Lower lobe of right lung (tissue), 2 donors: Measurements from ENCODE around the gene RPS6KB2. TPM values are rescaled to one million over a fixed set of nuclear protein-coding genes. Genes with fewer than 3 reads are reported as not detected.

Source experiments
- ATAC-seq, 2 donors: fragments of 200-7000 bp; cut with Tn5 transposase; one replicate each; pipeline ENCODE4 v1.9.1; 2020 to 2022; ENCODE audit warnings: mild to moderate bottlenecking in 2 of 2, moderate library complexity in 2 of 2
- DNase-seq: peaks from one replicate; pipeline ENCODE4 v3.0.0-alpha.2; 2020
- H3K27ac ChIP-seq: fragments of 200-600 bp; one replicate; pipeline ENCODE4 v1.8.0; 2022
- H3K27me3 ChIP-seq: fragments of 200-600 bp; one replicate; pipeline ENCODE4 v1.8.0; 2022; ENCODE audit warnings: low read depth
- H3K36me3 ChIP-seq: fragments of 200-600 bp; one replicate; pipeline ENCODE4 v1.8.0; 2022; ENCODE audit warnings: mild to moderate bottlenecking
- H3K4me1 ChIP-seq: fragments of 200-600 bp; one replicate; pipeline ENCODE4 v1.8.0; 2022
- H3K4me3 ChIP-seq: fragments of 200-600 bp; one replicate; pipeline ENCODE4 v1.8.0; 2022; ENCODE audit warnings: mild to moderate bottlenecking
- H3K9me3 ChIP-seq: fragments of 200-600 bp; one replicate; pipeline ENCODE4 v1.8.0; 2022
- intact Hi-C: fragments of 100-400 bp; cut with DNase I; formaldehyde crosslinking; loops from one replicate; pipeline ENCODE4 v1.11.0; 2022
- total RNA-seq: library from RNA; stranded (reverse); fragmentation: NEBNext Ultra II Directional; extraction: Animal tissue kit (Norgen Biotek cat#: 25700); gene quantifications from one replicate; pipeline ENCODE4 v1.2.1, GENCODE V29; 2021
- TF ChIP-seq, protein P1 (sequence below): fragments of 200-600 bp; IDR thresholded peaks from one replicate; pipeline ENCODE4 v1.8.0; 2022; ENCODE audit warnings: antibody characterized with exemption, mild to moderate bottlenecking
- donor health status: DM: no; HTN: yes; CAD: no; lungs with severe emphysema.

RPS6KB2 gene
- total RNA-seq, 1 donor from 2014 or later, result 42.1 TPM

DNA sequence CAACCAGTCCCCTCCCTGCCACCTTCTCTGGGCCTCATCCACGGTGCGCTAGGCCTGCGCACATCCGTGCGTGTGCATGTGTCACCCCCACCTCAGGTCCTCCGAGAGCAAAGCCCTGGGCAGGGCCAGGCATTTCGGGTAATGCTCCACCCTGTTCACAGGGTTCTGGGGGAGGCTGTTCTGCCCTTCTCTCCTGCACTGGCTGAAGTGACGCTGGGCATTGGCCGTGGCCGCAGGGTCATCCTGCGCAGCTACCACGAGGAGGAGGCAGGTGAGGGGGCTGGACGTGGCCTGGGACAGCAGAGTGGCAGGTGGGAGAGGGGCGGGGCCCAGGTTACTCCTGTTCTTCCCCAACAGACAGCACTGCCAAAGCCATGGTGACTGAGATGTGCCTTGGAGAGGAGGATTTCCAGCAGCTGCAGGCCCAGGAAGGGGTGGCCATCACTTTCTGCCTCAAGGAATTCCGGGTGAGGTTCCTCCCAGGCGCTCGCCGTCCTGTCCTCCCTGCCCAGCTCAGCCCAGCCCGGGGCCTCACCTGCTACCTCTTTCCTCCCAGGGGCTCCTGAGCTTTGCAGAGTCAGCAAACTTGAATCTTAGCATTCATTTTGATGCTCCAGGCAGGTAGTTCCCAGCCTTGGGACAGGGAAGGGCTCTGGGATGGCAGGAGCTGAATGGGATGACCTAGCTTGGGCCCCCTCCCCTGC lies 32.6 kb upstream of the RPS6KB2 start:
- Histone ChIP-seq H3K4me3 (no peak overlapping the region), H3K9me3 (no peaks in the 10 kb centered on the region), H3K27ac (no peak overlapping the region), H3K36me3 (peaks cover 55% of the 10 kb centered on the region), H3K27me3 (no peaks in the 10 kb centered on the region), H3K4me1 (peaks cover 40% of the 10 kb centered on the region)
- ATAC-seq, result no peak
- intact Hi-C loops, result no loop called here
- no peak for DNase-seq
- TF ChIP-seq, protein P1, sequence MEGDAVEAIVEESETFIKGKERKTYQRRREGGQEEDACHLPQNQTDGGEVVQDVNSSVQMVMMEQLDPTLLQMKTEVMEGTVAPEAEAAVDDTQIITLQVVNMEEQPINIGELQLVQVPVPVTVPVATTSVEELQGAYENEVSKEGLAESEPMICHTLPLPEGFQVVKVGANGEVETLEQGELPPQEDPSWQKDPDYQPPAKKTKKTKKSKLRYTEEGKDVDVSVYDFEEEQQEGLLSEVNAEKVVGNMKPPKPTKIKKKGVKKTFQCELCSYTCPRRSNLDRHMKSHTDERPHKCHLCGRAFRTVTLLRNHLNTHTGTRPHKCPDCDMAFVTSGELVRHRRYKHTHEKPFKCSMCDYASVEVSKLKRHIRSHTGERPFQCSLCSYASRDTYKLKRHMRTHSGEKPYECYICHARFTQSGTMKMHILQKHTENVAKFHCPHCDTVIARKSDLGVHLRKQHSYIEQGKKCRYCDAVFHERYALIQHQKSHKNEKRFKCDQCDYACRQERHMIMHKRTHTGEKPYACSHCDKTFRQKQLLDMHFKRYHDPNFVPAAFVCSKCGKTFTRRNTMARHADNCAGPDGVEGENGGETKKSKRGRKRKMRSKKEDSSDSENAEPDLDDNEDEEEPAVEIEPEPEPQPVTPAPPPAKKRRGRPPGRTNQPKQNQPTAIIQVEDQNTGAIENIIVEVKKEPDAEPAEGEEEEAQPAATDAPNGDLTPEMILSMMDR, result no peak

DNA sequence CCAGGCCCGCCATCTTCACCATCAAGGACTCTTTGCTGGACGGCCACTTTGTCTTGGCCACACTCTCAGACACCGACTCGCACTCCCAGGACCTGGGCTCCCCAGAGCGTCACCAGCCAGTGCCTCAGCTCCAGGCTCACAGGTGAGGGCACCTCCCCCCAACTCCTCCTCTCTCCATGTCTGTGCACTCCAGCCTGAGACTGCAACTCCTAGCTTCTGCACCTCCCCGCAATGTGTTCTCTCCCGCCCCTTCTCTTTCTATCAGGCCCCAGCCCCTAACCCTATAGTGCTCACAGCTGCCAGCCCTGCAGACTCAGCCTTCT lies 32.1 kb upstream of the RPS6KB2 start:
- DNase-seq (no peak), ATAC-seq (no peak)
- H3K9me3 ChIP-seq, result no peaks in the 10 kb centered on the region
- H3K36me3 ChIP-seq, result peaks cover 55% of the 10 kb centered on the region
- intact Hi-C loops, result no loop called here
- H3K27me3 ChIP-seq, result no peaks in the 10 kb centered on the region
- TF ChIP-seq, protein P1, result no peak
- H3K27ac ChIP-seq, result no peak overlapping the region
- no peak overlapping the region for H3K4me3 ChIP-seq
- peaks cover 39% of the 10 kb centered on the region for H3K4me1 ChIP-seq

DNA sequence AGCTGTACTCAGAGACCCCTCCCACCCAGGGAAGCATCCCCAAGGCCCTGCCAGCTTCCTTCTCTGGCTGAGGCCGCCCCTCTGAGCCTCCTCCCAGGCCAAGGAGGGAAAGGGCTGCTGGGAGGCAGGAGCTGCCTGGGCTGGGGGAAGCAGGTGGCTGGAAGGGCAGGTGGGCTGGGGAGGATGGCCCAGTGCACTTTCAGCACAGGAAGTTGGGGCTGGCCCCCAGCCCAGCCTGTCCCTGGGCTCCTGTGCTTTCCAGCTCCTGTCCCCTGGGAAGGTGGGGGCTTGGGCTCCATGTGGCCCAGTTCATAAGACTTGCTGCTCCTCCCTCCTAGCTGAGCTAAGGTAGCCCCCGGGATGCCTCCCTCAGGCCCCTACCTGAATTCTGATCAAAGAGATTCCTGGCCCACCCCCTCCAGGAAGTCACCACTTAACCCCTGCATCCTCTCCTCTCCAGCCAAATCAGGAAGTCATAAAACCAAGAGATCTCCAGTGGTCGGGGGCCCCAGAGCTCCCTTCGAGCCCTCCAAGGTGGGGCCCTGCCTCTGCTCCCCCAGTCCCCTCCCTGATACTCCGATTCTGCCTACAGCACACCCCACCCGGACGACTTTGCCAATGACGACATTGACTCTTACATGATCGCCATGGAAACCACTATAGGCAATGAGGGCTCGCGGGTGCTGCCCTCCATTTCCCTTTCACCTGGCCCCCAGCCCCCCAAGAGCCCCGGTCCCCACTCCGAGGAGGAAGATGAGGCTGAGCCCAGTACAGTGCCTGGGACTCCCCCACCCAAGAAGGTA lies 31.5 kb upstream of the RPS6KB2 start:
- H3K27me3 ChIP-seq, result no peaks in the 10 kb centered on the region
- H3K4me3 ChIP-seq, result no peak overlapping the region
- H3K4me1 ChIP-seq, result peaks cover 38% of the 10 kb centered on the region
- H3K27ac ChIP-seq, result no peak overlapping the region
- DNase-seq (no peak), ATAC-seq (no peak)
- intact Hi-C loops, result no loop called here
- no peaks in the 10 kb centered on the region for H3K9me3 ChIP-seq
- TF ChIP-seq, protein P1, result no peak
- peaks cover 55% of the 10 kb centered on the region for H3K36me3 ChIP-seq

DNA sequence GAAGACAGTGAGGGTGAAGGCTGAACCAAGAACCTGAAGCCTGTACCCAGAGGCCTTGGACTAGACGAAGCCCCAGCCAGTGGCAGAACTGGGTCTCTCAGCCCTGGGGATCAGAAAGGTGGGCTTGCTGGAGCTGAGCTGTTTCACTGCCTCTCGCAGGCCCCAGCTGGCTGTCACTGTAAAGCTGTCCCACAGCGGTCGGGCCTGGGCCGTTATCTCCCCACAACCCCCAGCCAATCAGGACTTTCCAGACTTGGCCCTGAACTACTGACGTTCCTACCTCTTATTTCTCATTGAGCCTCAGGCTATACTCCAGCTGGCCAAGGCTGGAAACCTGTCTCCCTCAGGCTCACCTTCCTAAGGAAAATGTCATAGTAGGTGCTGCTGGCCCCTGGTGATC lies 30.8 kb upstream of the RPS6KB2 start:
- H3K9me3 ChIP-seq, result no peaks in the 10 kb centered on the region
- H3K27me3 ChIP-seq, result no peaks in the 10 kb centered on the region
- intact Hi-C loops, result no loop called here
- H3K27ac ChIP-seq, result no peak overlapping the region
- no peak for DNase-seq
- H3K4me3 ChIP-seq, result no peak overlapping the region
- H3K4me1 ChIP-seq, result peaks cover 41% of the 10 kb centered on the region
- TF ChIP-seq, protein P1, result no peak
- no peak for ATAC-seq
- H3K36me3 ChIP-seq, result peaks cover 55% of the 10 kb centered on the region

DNA sequence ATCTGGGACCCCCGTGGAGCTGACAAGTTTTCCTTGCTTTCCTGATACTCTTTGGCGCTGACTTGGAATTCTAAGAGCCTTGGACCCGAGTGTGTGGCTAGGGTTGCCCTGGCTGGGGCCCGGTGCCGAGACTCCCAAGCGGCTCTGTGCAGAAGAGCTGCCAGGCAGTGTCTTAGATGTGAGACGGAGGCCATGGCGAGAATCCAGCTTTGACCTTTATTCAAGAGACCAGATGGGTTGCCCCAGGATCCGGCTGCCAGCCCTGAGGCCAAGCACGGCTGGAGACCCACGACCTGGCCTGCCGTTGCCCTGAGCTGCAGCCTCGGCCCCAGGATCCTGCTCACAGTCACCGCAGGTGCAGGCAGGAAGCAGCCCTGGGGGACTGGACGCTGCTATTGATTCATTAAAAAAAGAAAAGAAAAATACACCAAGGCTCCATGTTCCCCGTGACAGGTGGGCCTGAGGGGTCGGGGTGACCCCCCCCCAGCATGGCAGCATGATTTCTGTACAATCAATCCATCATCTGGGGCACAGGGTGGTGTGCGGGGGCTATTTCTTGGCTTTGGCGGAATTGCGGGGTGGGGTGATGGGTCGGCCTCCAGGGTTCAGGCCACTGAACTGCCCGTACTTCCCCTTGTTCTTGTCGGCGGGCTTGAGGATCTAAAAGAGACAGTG lies 30.2 kb upstream of the RPS6KB2 start:
- Histone ChIP-seq H3K27me3 (no peaks in the 10 kb centered on the region), H3K4me1 (peaks cover 44% of the 10 kb centered on the region), H3K36me3 (peaks cover 55% of the 10 kb centered on the region), H3K9me3 (no peaks in the 10 kb centered on the region), H3K27ac (no peak overlapping the region), H3K4me3 (no peak overlapping the region)
- intact Hi-C loops, result no loop called here
- DNase-seq (no peak), ATAC-seq (no peak)
- TF ChIP-seq, protein P1, result no peak
